Activated CD4-positive, alpha-beta T cell treated with anti-CD3 and anti-CD28 coated beads, Interleukin-2, amount 50 U/mL, for 48 hours (primary cell): ENCODE measurements around the gene DCAF15.
"Not testable (repeated sequence)": the region's sequence is repeated elsewhere in the genome, so short reads cannot be mapped to it uniquely, and the experiment has no call there.

Source experiments
- DNase-seq, 2 experiments: peaks; one replicate each; pipeline ENCODE4 v3.0.0-alpha.2; 2020

The DCAF15 gene

GRCh38 chr19:13959962-13960862, 7.9 kb downstream of the DCAF15 start:
- peak in 1 of 2 experiments; percentile 22 for DNase-seq

GRCh38 chr19:13960863-13961784, 8.8 kb downstream of the DCAF15 start:
- DNase-seq, result no peak

GRCh38 chr19:13961826-13962698, 9.8 kb downstream of the DCAF15 start:
- no peak for DNase-seq

- DNase-seq, result no peak
Observed at GRCh38 chr19:13962699-13963602, 10.6 kb downstream of the DCAF15 start.

GRCh38 chr19:13963603-13964105, 11.3 kb downstream of the DCAF15 start:
- no peak for DNase-seq

GRCh38 chr19:13964776-13965175, 12.5 kb downstream of the DCAF15 start:
- DNase-seq, result no peak

GRCh38 chr19:13965377-13965896, 13.1 kb downstream of the DCAF15 start:
- DNase-seq, result no peak

GRCh38 chr19:13965926-13966683, 13.8 kb downstream of the DCAF15 start:
- DNase-seq, result no peak

GRCh38 chr19:13966684-13967128, 14.4 kb downstream of the DCAF15 start:
- no peak for DNase-seq

GRCh38 chr19:13967206-13967605, 14.9 kb downstream of the DCAF15 start:
- DNase-seq, result not testable (repeated sequence)

GRCh38 chr19:13968383-13968935, 16.1 kb downstream of the DCAF15 start:
- DNase-seq, result no peak

- DNase-seq, result no peak
Observed at GRCh38 chr19:13968999-13969398, 16.7 kb downstream of the DCAF15 start.

GRCh38 chr19:13969897-13970296, 17.6 kb downstream of the DCAF15 start:
- DNase-seq, result no peak

GRCh38 chr19:13971868-13972267, 19.6 kb downstream of the DCAF15 start:
- DNase-seq, result not testable (repeated sequence)

GRCh38 chr19:13972368-13973155, 20.3 kb downstream of the DCAF15 start:
- no peak for DNase-seq

- not testable (repeated sequence) for DNase-seq
Observed at GRCh38 chr19:13973479-13973878, 21.2 kb downstream of the DCAF15 start.

GRCh38 chr19:13974073-13974472, 21.8 kb downstream of the DCAF15 start:
- peak; percentile 27 to 44 for DNase-seq

- DNase-seq, result no peak
Observed at GRCh38 chr19:13975870-13976269, 23.6 kb downstream of the DCAF15 start.

GRCh38 chr19:13976446-13976845, 24.1 kb downstream of the DCAF15 start:
- no peak for DNase-seq
